ENCODE data around the gene TMEM8B.
"Not testable (repeated sequence)": the region's sequence is repeated elsewhere in the genome, so short reads cannot be mapped to it uniquely, and the experiment has no call there.

TMEM8B gene

GRCh38 chr9:35896570-35896969, 67.5 kb downstream of the TMEM8B start:
- H3K4me1 ChIP-seq (ENCODE audit: control insufficient read depth, insufficient read depth, low read length) = no peaks in the 10 kb centered on the region
- no peak overlapping the region for H3K4me3 ChIP-seq (ENCODE audit: low read length)
- H3K27me3 ChIP-seq (ENCODE audit: control insufficient read depth, insufficient read depth, low read length) = no peaks in the 10 kb centered on the region
- H3K9ac ChIP-seq (ENCODE audit: low read length) = no peak overlapping the region
- H3K27ac ChIP-seq (ENCODE audit: low read depth, low read length) = no peak overlapping the region
- no peaks in the 10 kb centered on the region for H3K36me3 ChIP-seq (ENCODE audit: control insufficient read depth, insufficient read depth, low read length)

DNA sequence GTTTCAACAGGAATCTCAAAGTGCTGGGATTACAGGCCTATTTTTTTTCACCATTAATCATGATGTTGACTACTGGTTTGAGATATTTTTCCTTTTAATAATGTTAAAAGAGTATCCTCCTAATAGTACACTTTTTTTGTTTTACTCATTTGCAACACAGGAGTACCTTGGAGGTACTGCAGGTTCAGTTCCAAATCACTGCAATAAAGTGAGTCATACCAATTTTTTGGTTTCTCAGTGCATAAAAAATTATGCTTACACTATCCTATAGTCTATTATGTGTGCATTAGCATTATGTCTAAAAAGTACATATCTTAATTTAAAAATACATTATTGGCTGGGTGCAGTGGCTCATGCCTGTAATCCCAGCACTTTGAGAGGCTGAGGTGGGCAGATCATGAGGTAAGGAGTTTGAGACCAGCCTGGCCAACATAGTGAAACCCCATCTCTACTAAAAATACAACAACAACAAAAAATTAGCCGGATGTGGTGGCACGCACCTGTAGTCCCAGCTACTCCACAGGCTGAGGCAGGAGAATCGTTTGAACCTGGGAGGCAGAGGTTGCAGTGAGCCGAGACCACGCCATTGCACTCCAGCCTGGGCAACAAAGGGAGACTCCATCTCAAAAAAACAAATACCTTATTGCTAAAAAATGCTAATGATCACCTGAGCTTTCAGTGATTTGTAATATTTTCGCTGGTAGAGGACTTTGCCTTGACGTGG, 68.5 kb downstream of the TMEM8B start:
- H3K27me3 ChIP-seq (ENCODE audit: control insufficient read depth, insufficient read depth, low read length); H3K4me3 ChIP-seq (ENCODE audit: low read length); H3K36me3 ChIP-seq (ENCODE audit: control insufficient read depth, insufficient read depth, low read length); H3K4me1 ChIP-seq (ENCODE audit: control insufficient read depth, insufficient read depth, low read length); H3K9ac ChIP-seq (ENCODE audit: low read length); H3K27ac ChIP-seq (ENCODE audit: low read depth, low read length): not testable (repeated sequence)

DNA sequence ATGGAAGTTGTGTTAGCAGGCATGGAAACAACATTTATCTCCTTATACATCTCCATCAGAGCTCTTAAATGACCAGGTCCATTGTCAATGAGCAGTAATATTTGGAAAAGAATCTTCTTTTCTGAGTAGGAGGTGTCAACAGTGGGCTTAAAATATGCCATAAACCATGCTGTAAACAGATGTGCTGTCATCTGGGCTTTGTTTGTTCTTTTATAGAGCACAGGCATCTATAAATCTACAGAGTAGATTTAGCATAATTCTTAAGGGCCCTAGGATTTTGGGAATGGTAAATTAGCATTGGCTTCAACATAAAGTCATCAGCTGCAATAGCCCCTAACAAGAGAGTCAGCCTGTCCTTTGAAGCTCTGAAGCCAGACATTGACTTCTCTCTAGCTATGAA, 69.3 kb downstream of the TMEM8B start:
- Histone ChIP-seq H3K9ac (ENCODE audit: low read length) (no peak overlapping the region), H3K27ac (ENCODE audit: low read depth, low read length) (no peak overlapping the region), H3K36me3 (ENCODE audit: control insufficient read depth, insufficient read depth, low read length) (no peaks in the 10 kb centered on the region), H3K27me3 (ENCODE audit: control insufficient read depth, insufficient read depth, low read length) (no peaks in the 10 kb centered on the region), H3K4me3 (ENCODE audit: low read length) (no peak overlapping the region), H3K4me1 (ENCODE audit: control insufficient read depth, insufficient read depth, low read length) (no peaks in the 10 kb centered on the region)

DNA sequence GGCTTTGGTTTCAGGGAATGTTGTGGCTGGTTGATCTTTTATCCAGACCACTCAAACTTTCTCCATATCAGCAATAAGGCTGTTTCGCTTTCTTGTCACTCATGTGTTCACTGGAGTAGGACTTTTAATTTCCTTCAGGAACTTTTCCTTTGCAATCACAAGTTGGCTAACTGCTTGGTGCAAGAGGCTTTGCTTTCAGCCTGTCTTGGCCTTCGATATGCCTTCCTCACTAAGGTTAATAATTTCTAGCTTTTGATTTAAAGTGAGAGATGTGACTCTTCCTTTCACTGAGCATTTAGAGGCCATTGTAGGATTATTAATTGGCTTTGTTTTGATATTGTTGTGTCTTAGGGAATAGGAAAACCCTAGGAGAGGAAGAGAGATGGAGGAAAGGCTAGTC, 70.0 kb downstream of the TMEM8B start:
- Histone ChIP-seq H3K27me3 (ENCODE audit: control insufficient read depth, insufficient read depth, low read length) (no peaks in the 10 kb centered on the region), H3K36me3 (ENCODE audit: control insufficient read depth, insufficient read depth, low read length) (no peaks in the 10 kb centered on the region), H3K9ac (ENCODE audit: low read length) (no peak overlapping the region), H3K27ac (ENCODE audit: low read depth, low read length) (no peak overlapping the region), H3K4me1 (ENCODE audit: control insufficient read depth, insufficient read depth, low read length) (no peaks in the 10 kb centered on the region), H3K4me3 (ENCODE audit: low read length) (no peak overlapping the region)

DNA sequence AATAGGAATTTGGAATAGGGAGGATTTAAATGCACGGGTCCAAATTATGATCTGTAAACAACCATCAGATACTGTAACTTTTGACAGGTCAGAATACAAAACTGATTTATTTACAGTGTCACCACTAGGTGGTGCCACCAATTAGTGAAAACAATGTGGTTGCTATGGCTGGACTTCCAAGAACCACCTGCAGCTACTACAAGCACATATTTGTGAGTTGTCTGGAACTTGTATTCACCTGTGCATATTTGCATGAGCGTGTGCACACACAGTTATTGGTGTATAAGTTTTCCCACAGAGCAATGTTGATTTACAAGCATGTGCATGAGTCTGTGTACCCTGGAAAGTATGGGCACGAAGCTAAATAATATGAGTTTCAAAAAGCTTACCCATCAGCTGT, 74.0 kb downstream of the TMEM8B start:
- Histone ChIP-seq H3K9ac (ENCODE audit: low read length) (no peak overlapping the region), H3K27me3 (ENCODE audit: control insufficient read depth, insufficient read depth, low read length) (no peaks in the 10 kb centered on the region), H3K4me1 (ENCODE audit: control insufficient read depth, insufficient read depth, low read length) (peaks cover 30% of the 10 kb centered on the region), H3K27ac (ENCODE audit: low read depth, low read length) (no peak overlapping the region), H3K36me3 (ENCODE audit: control insufficient read depth, insufficient read depth, low read length) (no peaks in the 10 kb centered on the region), H3K4me3 (ENCODE audit: low read length) (no peak overlapping the region)

DNA sequence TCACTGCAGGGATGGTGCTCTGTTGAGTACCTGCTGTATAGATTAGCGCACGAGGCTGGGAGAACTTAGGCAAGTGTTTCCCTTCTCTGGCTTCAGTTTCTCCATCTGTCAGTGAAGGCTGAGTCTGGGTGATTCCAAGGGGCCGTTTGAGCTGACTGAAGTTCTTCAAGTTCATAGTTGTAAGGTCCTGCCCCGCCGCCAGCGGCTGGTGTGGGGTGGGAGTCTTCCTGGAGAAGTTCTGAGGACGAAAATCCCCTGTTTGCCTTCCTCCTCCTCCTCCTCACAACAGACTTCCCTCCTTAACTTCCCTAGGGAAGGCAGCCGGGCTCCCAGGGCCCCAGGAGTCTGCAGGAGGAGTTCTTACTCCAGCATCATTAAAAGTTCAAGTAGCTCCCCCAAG, 75.3 kb downstream of the TMEM8B start:
- Histone ChIP-seq H3K4me1 (ENCODE audit: control insufficient read depth, insufficient read depth, low read length) (peaks cover 42% of the 10 kb centered on the region), H3K9ac (ENCODE audit: low read length) (no peak overlapping the region), H3K27me3 (ENCODE audit: control insufficient read depth, insufficient read depth, low read length) (no peaks in the 10 kb centered on the region), H3K27ac (ENCODE audit: low read depth, low read length) (no peak overlapping the region), H3K36me3 (ENCODE audit: control insufficient read depth, insufficient read depth, low read length) (no peaks in the 10 kb centered on the region), H3K4me3 (ENCODE audit: low read length) (no peak overlapping the region)

DNA sequence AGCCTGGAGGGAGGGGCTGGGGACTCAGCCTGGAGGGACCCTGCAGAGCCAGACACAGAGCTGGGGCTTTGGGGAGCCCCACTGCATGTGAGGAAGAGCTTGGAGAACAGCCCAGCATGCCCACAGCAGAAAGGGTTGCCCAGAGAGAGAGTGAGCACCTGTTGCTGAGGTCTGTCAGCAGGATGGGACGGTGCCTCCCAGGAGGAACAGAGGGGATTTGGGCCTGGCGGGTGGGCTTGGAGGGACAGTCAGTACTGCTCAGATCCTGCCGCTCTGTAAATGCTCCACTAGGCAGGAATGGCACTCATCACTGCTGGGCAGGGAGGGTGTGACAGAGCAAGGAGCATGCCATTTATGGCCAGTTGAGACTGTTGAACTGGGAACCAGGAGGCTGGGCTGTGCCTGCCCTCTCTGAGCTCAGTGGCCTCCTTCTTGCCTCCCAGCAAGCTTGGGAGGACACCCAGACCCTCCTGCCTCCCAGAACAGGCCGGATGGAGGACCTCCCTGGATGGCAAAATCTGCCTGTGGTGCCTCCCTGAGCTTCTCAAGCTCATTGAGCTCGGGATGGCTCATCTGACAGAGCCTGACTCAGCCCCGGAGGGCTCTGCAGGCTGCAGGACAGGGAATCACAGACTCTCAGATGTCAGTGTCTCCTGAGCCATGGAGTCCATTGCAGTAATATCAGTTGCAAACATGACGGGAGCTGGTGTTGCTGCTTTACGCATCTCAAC, 76.2 kb downstream of the TMEM8B start:
- Histone ChIP-seq H3K27me3 (ENCODE audit: control insufficient read depth, insufficient read depth, low read length) (no peaks in the 10 kb centered on the region), H3K9ac (ENCODE audit: low read length) (no peak overlapping the region), H3K4me1 (ENCODE audit: control insufficient read depth, insufficient read depth, low read length) (peaks cover 42% of the 10 kb centered on the region), H3K36me3 (ENCODE audit: control insufficient read depth, insufficient read depth, low read length) (no peaks in the 10 kb centered on the region), H3K4me3 (ENCODE audit: low read length) (peak overlapping the region; percentile 38), H3K27ac (ENCODE audit: low read depth, low read length) (peak overlapping the region; percentile 92)

DNA sequence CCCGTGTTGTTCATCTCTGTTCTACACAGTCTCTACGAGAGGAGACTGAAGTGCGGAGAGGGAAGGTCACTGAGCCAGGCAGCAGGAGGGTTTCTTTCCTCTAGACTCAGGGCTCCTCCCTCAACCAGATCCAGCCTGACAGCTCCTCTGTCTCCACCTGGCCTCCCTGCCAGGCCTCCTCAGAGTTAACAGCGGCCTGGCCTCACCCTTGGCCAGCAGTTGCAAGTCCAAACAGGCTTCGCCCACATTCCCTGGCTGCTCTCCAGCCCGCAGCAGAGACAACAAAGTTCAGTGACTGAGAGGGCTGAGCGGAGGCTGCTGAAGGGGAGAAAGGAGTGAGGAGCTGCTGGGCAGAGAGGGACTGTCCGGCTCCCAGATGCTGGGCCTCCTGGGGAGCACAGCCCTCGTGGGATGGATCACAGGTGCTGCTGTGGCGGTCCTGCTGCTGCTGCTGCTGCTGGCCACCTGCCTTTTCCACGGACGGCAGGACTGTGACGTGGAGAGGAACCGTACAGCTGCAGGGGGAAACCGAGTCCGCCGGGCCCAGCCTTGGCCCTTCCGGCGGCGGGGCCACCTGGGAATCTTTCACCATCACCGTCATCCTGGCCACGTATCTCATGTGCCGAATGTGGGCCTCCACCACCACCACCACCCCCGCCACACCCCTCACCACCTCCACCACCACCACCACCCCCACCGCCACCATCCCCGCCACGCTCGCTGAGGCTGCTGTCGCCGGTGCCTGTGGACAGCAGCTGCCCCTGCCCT, 77.1 kb downstream of the TMEM8B start, which contains the start of gene HRCT1:
TSS of gene HRCT1 (plus strand) at position 291 of the 768 bp plus-strand sequence. CDS start at position 377, 86 bp downstream.
- H3K27me3 ChIP-seq (ENCODE audit: control insufficient read depth, insufficient read depth, low read length) = no peaks in the 10 kb centered on the region
- no peaks in the 10 kb centered on the region for H3K36me3 ChIP-seq (ENCODE audit: control insufficient read depth, insufficient read depth, low read length)
- H3K4me1 ChIP-seq (ENCODE audit: control insufficient read depth, insufficient read depth, low read length) = peaks cover 42% of the 10 kb centered on the region
- peak within 1 kb of the TSS; percentile 92 for H3K27ac ChIP-seq (ENCODE audit: low read depth, low read length)
- H3K9ac ChIP-seq (ENCODE audit: low read length) = no peak within 1 kb of the TSS
- H3K4me3 ChIP-seq (ENCODE audit: low read length) = peak within 1 kb of the TSS; percentile 48

GRCh38 chr9:35906923-35907699, 78.1 kb downstream of the TMEM8B start:
- no peak overlapping the region for H3K9ac ChIP-seq (ENCODE audit: low read length)
- H3K27me3 ChIP-seq (ENCODE audit: control insufficient read depth, insufficient read depth, low read length) = no peaks in the 10 kb centered on the region
- peaks cover 42% of the 10 kb centered on the region for H3K4me1 ChIP-seq (ENCODE audit: control insufficient read depth, insufficient read depth, low read length)
- H3K27ac ChIP-seq (ENCODE audit: low read depth, low read length) = peak overlapping the region; percentile 92
- no peaks in the 10 kb centered on the region for H3K36me3 ChIP-seq (ENCODE audit: control insufficient read depth, insufficient read depth, low read length)
- H3K4me3 ChIP-seq (ENCODE audit: low read length) = peak overlapping the region; percentile 43

- Histone ChIP-seq H3K27me3 (ENCODE audit: control insufficient read depth, insufficient read depth, low read length) (no peaks in the 10 kb centered on the region), H3K36me3 (ENCODE audit: control insufficient read depth, insufficient read depth, low read length) (no peaks in the 10 kb centered on the region), H3K4me1 (ENCODE audit: control insufficient read depth, insufficient read depth, low read length) (peaks cover 42% of the 10 kb centered on the region), H3K27ac (ENCODE audit: low read depth, low read length) (peak overlapping the region; percentile 92), H3K9ac (ENCODE audit: low read length) (no peak overlapping the region), H3K4me3 (ENCODE audit: low read length) (peak overlapping the region; percentile 17)
These were observed 78.9 kb downstream of the TMEM8B start for GRCh38 chr9:35907711-35908503.

DNA sequence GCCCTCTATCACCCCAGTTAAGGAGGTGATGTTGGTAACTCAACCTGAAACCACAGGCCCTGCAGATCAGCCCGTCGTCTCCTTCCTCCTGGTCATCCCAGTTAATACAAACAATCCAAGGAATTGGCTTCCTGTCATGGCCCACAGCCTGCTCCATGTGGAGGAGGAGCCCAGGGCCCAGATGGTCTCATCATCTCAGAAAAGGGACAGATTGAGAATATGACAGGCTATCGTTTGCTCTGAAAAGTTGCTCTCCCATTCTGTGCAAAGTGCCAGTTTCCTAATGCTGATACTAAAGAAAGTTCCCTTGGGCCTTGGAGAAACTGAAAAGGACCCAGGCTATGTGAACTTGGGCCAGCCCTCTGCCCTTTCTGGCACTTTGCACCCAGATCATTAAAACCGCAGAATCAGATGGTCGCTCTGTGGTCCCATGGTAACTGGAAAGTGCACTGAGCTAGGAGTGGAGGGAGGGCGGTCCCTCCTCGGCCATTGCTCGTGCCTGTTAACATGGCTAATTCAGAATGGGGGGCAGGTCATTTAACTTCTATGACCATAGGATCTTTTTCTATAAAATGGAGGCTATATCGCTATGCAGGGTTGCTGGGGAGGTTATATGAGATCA, 79.6 kb downstream of the TMEM8B start:
- peaks cover 42% of the 10 kb centered on the region for H3K4me1 ChIP-seq (ENCODE audit: control insufficient read depth, insufficient read depth, low read length)

More for the DNA sequence above, 79.6 kb downstream of the TMEM8B start:
- no peaks in the 10 kb centered on the region for H3K36me3 ChIP-seq (ENCODE audit: control insufficient read depth, insufficient read depth, low read length)
- H3K9ac ChIP-seq (ENCODE audit: low read length) = no peak overlapping the region
- H3K27ac ChIP-seq (ENCODE audit: low read depth, low read length) = peak overlapping the region; percentile 92
- peak overlapping the region; percentile 4 for H3K4me3 ChIP-seq (ENCODE audit: low read length)
- no peaks in the 10 kb centered on the region for H3K27me3 ChIP-seq (ENCODE audit: control insufficient read depth, insufficient read depth, low read length)
